A549 (cell line): ENCODE results near the gene LACC1. TPM values are rescaled to one million over a fixed set of nuclear protein-coding genes. Genes with fewer than 3 reads are reported as not detected.

Experiments used
- ATAC-seq, 2 experiments: fragments of 200-7000 bp in 1 of 2; fragments of >200 bp in 1 of 2; cut with Nextera tagmentation in 1 of 2; cut with Tn5 transposase in 1 of 2; 3 replicates each; pipeline versions ENCODE4 v1.8.0 to v1.9.1; 2018 to 2020; ENCODE audit warnings: mild to moderate bottlenecking in 1 of 2, moderate library complexity in 1 of 2
- CTCF ChIA-PET: fragments of 300-600 bp; sonication (Branson Sonifier 250); formaldehyde crosslinking; extraction: SDS; loops from one replicate; lab custom pipeline; 2021; ENCODE audit warnings: antibody characterized with exemption, inconsistent platforms; lab: Yijun Ruan, JAX
- POLR2A ChIA-PET: fragments of 350-600 bp; formaldehyde crosslinking; extraction: SDS; loops from one replicate; lab custom pipeline; 2021; ENCODE audit warnings: antibody characterized with exemption, inconsistent platforms; lab: Yijun Ruan, JAX
- DNase-seq, 2 experiments: peaks; one replicate each; pipeline versions ENCODE4 v3.0.0 to v3.0.0-alpha.2; 2011 to 2016; ENCODE audit warnings: low read depth in 1 of 2, low spot score in 1 of 2
- FAIRE-seq: peaks from 2 replicates; lab custom pipeline; 2011; peaks lifted over from hg19 to GRCh38; lab: Jason Lieb, UNC
- H3K27ac ChIP-seq, 2 experiments: fragments of >200 bp; sonication (Bioruptor Twin); formaldehyde crosslinking; 3 replicates each; pipeline ENCODE4 v1.5.1; 2016 to 2017
- H3K4me1 ChIP-seq: fragments of >200 bp; sonication (Bioruptor Twin); formaldehyde crosslinking; 3 replicates; pipeline ENCODE4 v1.6.1; 2016
- H3K4me2 ChIP-seq: fragments of >200 bp; sonication (Bioruptor Twin); formaldehyde crosslinking; 3 replicates; pipeline ENCODE4 v1.6.1; 2016
- H3K4me3 ChIP-seq: fragments of >200 bp; sonication (Bioruptor Twin); formaldehyde crosslinking; 3 replicates; pipeline ENCODE4 v1.5.1; 2016
- H3K9me3 ChIP-seq: fragments of >200 bp; sonication (Bioruptor Twin); formaldehyde crosslinking; 3 replicates; pipeline ENCODE4 v1.6.1; 2016
- ATOH8 ChIP-seq: fragments of 250-450 bp; sonication (Bioruptor Pico); IDR thresholded peaks from 2 replicates; pipeline ENCODE4 v1.5.0; 2020; ENCODE audit warnings: low read depth, mild to moderate bottlenecking, moderate library complexity
- BHLHE40 ChIP-seq: IDR thresholded peaks from 2 replicates; pipeline ENCODE4 v1.6.1; 2012; ENCODE audit warnings: low read depth, low read length, inconsistent platforms
- EHMT2 ChIP-seq: fragments of 200-600 bp; sonication (generic); IDR thresholded peaks from 2 replicates; pipeline ENCODE4 v1.6.1; 2016; ENCODE audit warnings: antibody characterized with exemption, low read depth, mild to moderate bottlenecking, moderate library complexity
- FOSB ChIP-seq: fragments of 250-450 bp; sonication (Bioruptor Pico); IDR thresholded peaks from 2 replicates; pipeline ENCODE4 v1.5.0; 2020; ENCODE audit warnings: mild to moderate bottlenecking, moderate library complexity
- GATA3 ChIP-seq: IDR thresholded peaks from 2 replicates; pipeline ENCODE4 v1.6.1; 2012; ENCODE audit warnings: borderline replicate concordance
- HEYL ChIP-seq: fragments of 250-450 bp; sonication (Bioruptor Pico); IDR thresholded peaks from 2 replicates; pipeline ENCODE4 v1.8.0; 2021; ENCODE audit warnings: mild to moderate bottlenecking, moderate library complexity
- JUN ChIP-seq, 2 experiments: fragments of >200 bp; sonication (Bioruptor Twin); formaldehyde crosslinking; IDR thresholded peaks; 2 replicates in 1 of 2; 3 replicates in 1 of 2; pipeline ENCODE4 v1.6.1; 2016 to 2017
- MAFK ChIP-seq: fragments of 450-650 bp; IDR thresholded peaks from 2 replicates; pipeline ENCODE4 v1.6.1; 2014; ENCODE audit not compliant: partially characterized antibody
- MAZ ChIP-seq: fragments of 150-350 bp; IDR thresholded peaks from 2 replicates; pipeline ENCODE4 v1.6.1; 2014; ENCODE audit warnings: antibody characterized with exemption, low read depth, low read length, borderline replicate concordance
- NFE2L2 ChIP-seq: fragments of 150-350 bp; conservative IDR thresholded peaks from 2 replicates; pipeline ENCODE4 v1.6.1; 2014; ENCODE audit warnings: low read length
- NR3C1 ChIP-seq: fragments of >200 bp; sonication (Bioruptor Twin); formaldehyde crosslinking; IDR thresholded peaks from 3 replicates; pipeline ENCODE4 v1.6.1; 2017
- PHF8 ChIP-seq: fragments of 200-600 bp; sonication (generic); IDR thresholded peaks from 2 replicates; pipeline ENCODE4 v1.6.1; 2016; ENCODE audit warnings: low read depth, mild to moderate bottlenecking, antibody characterized with exemption, moderate library complexity, borderline replicate concordance
- POLR2A ChIP-seq: IDR thresholded peaks from 2 replicates; pipeline ENCODE4 v1.6.1; 2012; ENCODE audit warnings: mild to moderate bottlenecking, low read length
- RAD21 ChIP-seq, 2 experiments: fragments of >200 bp in 1 of 2; sonication (Bioruptor Twin) in 1 of 2; formaldehyde crosslinking in 1 of 2; IDR thresholded peaks in 1 of 2; conservative IDR thresholded peaks in 1 of 2; 2 replicates in 1 of 2; 3 replicates in 1 of 2; pipeline ENCODE4 v1.6.1; 2012 to 2018; ENCODE audit warnings: inconsistent platforms in 1 of 2
- RARB ChIP-seq: fragments of 250-450 bp; sonication (Bioruptor Pico); IDR thresholded peaks from 2 replicates; pipeline ENCODE4 v1.8.0; 2021; ENCODE audit warnings: mild to moderate bottlenecking, moderate library complexity
- RCOR1 ChIP-seq: fragments of 150-350 bp; IDR thresholded peaks from 2 replicates; pipeline ENCODE4 v1.6.1; 2014; ENCODE audit warnings: antibody characterized with exemption, low read length, low read depth
- RNF2 ChIP-seq: fragments of 200-600 bp; sonication (generic); IDR thresholded peaks from 2 replicates; pipeline ENCODE4 v1.6.1; 2016; ENCODE audit warnings: low read depth, mild to moderate bottlenecking, antibody characterized with exemption, moderate library complexity, borderline replicate concordance
- SREBF2 ChIP-seq: fragments of 450-650 bp; IDR thresholded peaks from 2 replicates; pipeline ENCODE4 v1.6.1; 2014; ENCODE audit warnings: mild to moderate bottlenecking, moderate library complexity
- TP53 ChIP-seq: fragments of 250-450 bp; sonication (Bioruptor Pico); IDR thresholded peaks from 2 replicates; pipeline ENCODE4 v1.5.0; 2021; ENCODE audit warnings: mild to moderate bottlenecking, moderate library complexity
- ZSCAN20 ChIP-seq: fragments of 250-450 bp; sonication (Bioruptor Pico); IDR thresholded peaks from 2 replicates; pipeline ENCODE4 v1.8.0; 2022; ENCODE audit warnings: mild to moderate bottlenecking, moderate library complexity
- WGBS: methylation state at CpG from one replicate; pipeline ENCODE4 v1.1.6; 2017; ENCODE audit errors: missing lambda C conversion rate; 5-methylcytosine and 5-hydroxymethylcytosine counted together
- polyA plus RNA-seq, 4 experiments: library from polyadenylated mRNA; depleted of rRNA in 3 of 4; stranded (reverse); fragments of >200 nt; fragmentation: RNase III in 1 of 4; extraction: RNeasy Plus Mini Kit Qiagen cat#74134 plus additional on column Dnase treatment in 1 of 4; gene quantifications; 2 replicates in 3 of 4; 3 replicates in 1 of 4; pipeline ENCODE4 v1.2.3, GENCODE V29; 2011 to 2017
- TF ChIP-seq, protein P1 (sequence below): fragments of 250-450 bp; sonication (Bioruptor Pico); IDR thresholded peaks from 2 replicates; pipeline ENCODE4 v1.5.0; 2021; ENCODE audit warnings: mild to moderate bottlenecking, moderate library complexity, borderline replicate concordance
- TF ChIP-seq, protein P2 (sequence below): fragments of >200 bp; sonication (Bioruptor Twin); formaldehyde crosslinking; IDR thresholded peaks from 3 replicates; pipeline ENCODE4 v1.5.1; 2016

The LACC1 gene
- polyA plus RNA-seq, 2 of the 4 experiments (the other 2 are of a cell fraction), result 2.2 to 4.8 TPM

DNA sequence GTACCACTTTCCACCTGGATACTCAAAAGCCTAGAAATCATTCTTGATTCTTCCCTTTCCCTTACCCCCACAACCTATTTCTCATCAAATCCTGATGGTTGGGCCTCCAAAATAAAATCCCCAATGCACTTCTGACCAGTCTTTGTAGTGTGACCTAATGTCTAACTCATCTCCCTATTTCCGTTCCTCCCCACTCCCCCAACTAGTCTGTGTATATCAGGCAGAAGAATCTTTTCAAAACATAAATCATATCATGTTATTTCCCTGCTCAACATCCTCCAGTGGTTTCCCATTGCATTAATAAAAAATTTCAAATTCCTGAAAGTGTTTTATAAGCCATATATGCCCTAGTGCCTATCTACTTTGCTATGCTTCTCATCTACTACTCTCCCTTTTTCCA, 17.8 kb upstream of the LACC1 start:
- no peak for DNase-seq
- Histone ChIP-seq H3K4me1 (peaks cover 8% of the 10 kb centered on the region; the same call in 2 of the 3 replicates), H3K4me2 (no peak overlapping the region), H3K4me3 (no peak overlapping the region), H3K9me3 (no peaks in the 10 kb centered on the region), H3K27ac (no peak overlapping the region)
- TF ChIP-seq ZSCAN20 (CRISPR knock-in tag) (no peak), EHMT2 (no peak), FOSB (CRISPR knock-in tag) (no peak), BHLHE40 (no peak), ATOH8 (CRISPR knock-in tag) (no peak), NR3C1 (no peak), HEYL (no peak), SREBF2 (no peak)
- ChIA-PET POLR2A (no interaction called here), CTCF (no interaction called here)
- WGBS, result 72% methylated on average over 1 of the region's 1 CpG
- no peak for ATAC-seq
- FAIRE-seq, result no peak

- no peak for DNase-seq
- TF ChIP-seq RARB (CRISPR knock-in tag), result no peak
- no peak for TF ChIP-seq MAZ
- TF ChIP-seq, protein P1, sequence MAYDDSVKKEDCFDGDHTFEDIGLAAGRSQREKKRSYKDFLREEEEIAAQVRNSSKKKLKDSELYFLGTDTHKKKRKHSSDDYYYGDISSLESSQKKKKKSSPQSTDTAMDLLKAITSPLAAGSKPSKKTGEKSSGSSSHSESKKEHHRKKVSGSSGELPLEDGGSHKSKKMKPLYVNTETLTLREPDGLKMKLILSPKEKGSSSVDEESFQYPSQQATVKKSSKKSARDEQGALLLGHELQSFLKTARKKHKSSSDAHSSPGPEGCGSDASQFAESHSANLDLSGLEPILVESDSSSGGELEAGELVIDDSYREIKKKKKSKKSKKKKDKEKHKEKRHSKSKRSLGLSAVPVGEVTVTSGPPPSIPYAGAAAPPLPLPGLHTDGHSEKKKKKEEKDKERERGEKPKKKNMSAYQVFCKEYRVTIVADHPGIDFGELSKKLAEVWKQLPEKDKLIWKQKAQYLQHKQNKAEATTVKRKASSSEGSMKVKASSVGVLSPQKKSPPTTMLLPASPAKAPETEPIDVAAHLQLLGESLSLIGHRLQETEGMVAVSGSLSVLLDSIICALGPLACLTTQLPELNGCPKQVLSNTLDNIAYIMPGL, result no peak
- TF ChIP-seq, protein P2, sequence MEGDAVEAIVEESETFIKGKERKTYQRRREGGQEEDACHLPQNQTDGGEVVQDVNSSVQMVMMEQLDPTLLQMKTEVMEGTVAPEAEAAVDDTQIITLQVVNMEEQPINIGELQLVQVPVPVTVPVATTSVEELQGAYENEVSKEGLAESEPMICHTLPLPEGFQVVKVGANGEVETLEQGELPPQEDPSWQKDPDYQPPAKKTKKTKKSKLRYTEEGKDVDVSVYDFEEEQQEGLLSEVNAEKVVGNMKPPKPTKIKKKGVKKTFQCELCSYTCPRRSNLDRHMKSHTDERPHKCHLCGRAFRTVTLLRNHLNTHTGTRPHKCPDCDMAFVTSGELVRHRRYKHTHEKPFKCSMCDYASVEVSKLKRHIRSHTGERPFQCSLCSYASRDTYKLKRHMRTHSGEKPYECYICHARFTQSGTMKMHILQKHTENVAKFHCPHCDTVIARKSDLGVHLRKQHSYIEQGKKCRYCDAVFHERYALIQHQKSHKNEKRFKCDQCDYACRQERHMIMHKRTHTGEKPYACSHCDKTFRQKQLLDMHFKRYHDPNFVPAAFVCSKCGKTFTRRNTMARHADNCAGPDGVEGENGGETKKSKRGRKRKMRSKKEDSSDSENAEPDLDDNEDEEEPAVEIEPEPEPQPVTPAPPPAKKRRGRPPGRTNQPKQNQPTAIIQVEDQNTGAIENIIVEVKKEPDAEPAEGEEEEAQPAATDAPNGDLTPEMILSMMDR, result no peak
- no peak for TF ChIP-seq POLR2A
- no peak for TF ChIP-seq RAD21 (conservative IDR thresholded peaks at IDR 0.05 in 1 of 2, IDR thresholded peaks at IDR 0.05 in 1 of 2)
- no peak for TF ChIP-seq TP53 (CRISPR knock-in tag)
- TF ChIP-seq GATA3, result no peak
- TF ChIP-seq JUN (IDR thresholded peaks at IDR 0.05), result no peak
- no peak for TF ChIP-seq EHMT2
- no peak for TF ChIP-seq RCOR1
- no peak for TF ChIP-seq RNF2
- no peak for TF ChIP-seq NR3C1
- H3K4me2 ChIP-seq, result no peak overlapping the region
- ATAC-seq, result no peak
- ChIA-PET CTCF (no interaction called here), POLR2A (no interaction called here)
- H3K27ac ChIP-seq, result no peak overlapping the region
- H3K4me1 ChIP-seq, result peaks cover 8% of the 10 kb centered on the region; the same call in 2 of the 3 replicates
- no peaks in the 10 kb centered on the region for H3K9me3 ChIP-seq
- no peak for FAIRE-seq
- WGBS, result 91% methylated on average over 4 of the region's 4 CpGs
- no peak overlapping the region for H3K4me3 ChIP-seq
These were observed 14.8 kb upstream of the LACC1 start for GRCh38 chr13:43864921-43865320.

DNA sequence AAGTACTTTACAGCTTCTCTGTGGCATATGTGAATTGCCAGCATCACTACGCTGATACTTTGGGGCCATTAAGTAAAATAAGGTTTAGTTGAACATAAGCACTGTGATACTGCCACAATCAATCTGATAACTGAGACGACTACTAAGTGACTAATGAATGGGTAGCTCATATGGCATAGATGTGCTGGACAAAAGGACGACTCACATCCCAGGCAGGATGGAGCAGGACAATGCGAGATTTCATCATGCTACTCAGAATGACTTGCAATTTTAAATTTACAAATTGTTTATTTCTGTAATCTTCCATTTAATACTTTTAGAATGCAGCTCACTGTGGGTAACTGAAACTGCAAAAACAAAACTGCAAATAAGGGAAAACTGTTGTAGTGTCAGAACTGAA, 13.8 kb upstream of the LACC1 start:
- Histone ChIP-seq H3K9me3 (no peaks in the 10 kb centered on the region), H3K4me3 (no peak overlapping the region), H3K27ac (peak overlapping the region; percentile 48 to 51; a peak in 5 of 6 replicates), H3K4me1 (peaks cover 8% of the 10 kb centered on the region; the same call in 2 of the 3 replicates), H3K4me2 (peak overlapping the region; percentile 9; the same call in 1 of the 3 replicates)
- 44% methylated on average over 4 of the region's 4 CpGs for WGBS
- ChIA-PET CTCF (interaction anchor here (1.2 kb wide), 1 partner anchor 78 kb away, joined by 5 read pairs; no protein-coding TSS in a partner anchor), POLR2A (interaction anchor here (0.9 kb wide), 1 partner anchor 13 kb away, joined by 5 read pairs; the partner anchor contains the start of genes CCDC122 and LACC1)
- ATAC-seq (no peak; a peak in 1 of 6 replicates), FAIRE-seq (no peak), DNase-seq (peak in 1 of 2 experiments; percentile 35)
- TF ChIP-seq PHF8, result no peak
- TF ChIP-seq MAFK, result peak; percentile 61
- peak; percentile 71 for TF ChIP-seq NFE2L2
